ENCODE measurements around the gene CD209.
"Not testable (repeated sequence)": the region's sequence is repeated elsewhere in the genome, so short reads cannot be mapped to it uniquely, and the experiment has no call there.

The CD209 gene

DNA sequence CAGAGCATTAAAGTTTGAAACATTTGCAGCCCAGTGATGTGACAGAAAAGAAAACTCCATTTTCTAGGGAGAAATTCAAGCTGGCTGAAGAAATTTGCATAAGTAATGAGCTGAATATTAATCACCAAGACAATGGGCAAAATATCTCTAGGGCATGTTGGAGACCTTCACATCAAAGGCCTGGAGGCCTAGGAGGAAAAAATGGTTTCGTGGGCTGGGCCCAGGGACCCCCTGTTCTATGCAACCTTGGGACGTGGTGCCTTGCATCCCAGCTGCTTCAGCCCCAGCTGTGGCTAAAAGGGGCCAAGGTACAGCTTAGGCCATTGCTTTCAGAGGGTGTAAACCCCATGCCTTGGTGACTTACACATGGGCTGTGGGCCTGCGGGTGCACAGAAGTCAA, 10.0 kb upstream of the CD209 start:
- no peak for DNase-seq (ENCODE audit: low read depth)
- no peak overlapping the region for H3K4me3 ChIP-seq (ENCODE audit: low read length)
- TF ChIP-seq, protein P1, sequence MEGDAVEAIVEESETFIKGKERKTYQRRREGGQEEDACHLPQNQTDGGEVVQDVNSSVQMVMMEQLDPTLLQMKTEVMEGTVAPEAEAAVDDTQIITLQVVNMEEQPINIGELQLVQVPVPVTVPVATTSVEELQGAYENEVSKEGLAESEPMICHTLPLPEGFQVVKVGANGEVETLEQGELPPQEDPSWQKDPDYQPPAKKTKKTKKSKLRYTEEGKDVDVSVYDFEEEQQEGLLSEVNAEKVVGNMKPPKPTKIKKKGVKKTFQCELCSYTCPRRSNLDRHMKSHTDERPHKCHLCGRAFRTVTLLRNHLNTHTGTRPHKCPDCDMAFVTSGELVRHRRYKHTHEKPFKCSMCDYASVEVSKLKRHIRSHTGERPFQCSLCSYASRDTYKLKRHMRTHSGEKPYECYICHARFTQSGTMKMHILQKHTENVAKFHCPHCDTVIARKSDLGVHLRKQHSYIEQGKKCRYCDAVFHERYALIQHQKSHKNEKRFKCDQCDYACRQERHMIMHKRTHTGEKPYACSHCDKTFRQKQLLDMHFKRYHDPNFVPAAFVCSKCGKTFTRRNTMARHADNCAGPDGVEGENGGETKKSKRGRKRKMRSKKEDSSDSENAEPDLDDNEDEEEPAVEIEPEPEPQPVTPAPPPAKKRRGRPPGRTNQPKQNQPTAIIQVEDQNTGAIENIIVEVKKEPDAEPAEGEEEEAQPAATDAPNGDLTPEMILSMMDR (IDR thresholded peaks at IDR 0.05; ENCODE audit: insufficient read depth, low read depth, low read length, missing control alignments), result no peak

DNA sequence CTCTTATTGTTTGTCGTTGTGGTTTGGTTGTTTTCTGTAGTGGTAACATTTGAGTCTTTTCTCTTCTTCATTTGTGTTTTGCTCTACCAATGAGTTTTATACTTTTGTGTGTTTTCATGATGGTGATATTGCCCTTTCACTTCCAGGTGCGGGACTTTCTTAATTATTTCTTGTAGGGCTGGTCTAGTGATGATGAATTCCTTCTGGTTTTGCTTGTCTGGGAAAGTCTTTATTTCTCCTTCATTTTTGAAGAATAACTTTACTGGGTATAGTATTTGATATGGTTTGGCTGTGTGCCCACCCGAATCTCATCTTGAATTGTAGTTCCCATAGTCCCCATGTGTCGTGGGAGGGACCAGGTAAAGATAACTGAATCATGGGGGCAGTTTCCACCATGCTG, 8.9 kb upstream of the CD209 start:
- TF ChIP-seq, protein P1 (IDR thresholded peaks at IDR 0.05; ENCODE audit: insufficient read depth, low read depth, low read length, missing control alignments), result no peak
- no peak for DNase-seq (ENCODE audit: low read depth)
- H3K4me3 ChIP-seq (ENCODE audit: low read length), result no peak overlapping the region

DNA sequence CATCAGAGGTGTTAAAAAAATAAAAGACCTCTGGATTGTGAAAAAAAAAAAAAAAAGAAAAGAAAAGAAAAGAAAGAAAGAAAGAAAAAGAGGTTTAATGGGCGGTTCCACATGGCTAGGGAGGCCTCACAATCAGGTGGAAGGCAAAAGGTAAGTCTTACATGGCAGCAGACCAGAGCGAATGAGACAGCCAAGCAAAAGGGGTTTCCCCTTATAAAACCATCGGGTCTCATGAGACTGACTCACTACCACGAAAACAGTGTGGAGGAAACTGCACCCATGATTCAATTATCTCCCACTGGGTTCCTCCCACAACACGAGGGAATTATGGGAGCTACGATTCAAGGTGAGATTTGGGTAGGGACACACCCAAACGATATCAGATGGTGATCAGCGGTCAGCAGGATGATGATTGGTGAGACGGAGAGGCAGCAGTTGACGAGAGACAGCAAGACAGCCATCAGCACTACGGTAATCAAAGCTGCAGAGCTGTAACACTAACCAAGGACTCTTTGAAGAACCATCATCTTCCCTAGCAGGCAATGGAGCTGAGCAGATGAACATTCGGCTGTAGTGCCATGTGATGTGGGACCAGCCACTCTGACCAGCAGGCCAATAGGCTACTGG, 3.9 kb upstream of the CD209 start:
- no peak for DNase-seq (ENCODE audit: low read depth)
- no peak overlapping the region for H3K4me3 ChIP-seq (ENCODE audit: low read length)
- TF ChIP-seq, protein P1 (IDR thresholded peaks at IDR 0.05; ENCODE audit: insufficient read depth, low read depth, low read length, missing control alignments), result no peak

DNA sequence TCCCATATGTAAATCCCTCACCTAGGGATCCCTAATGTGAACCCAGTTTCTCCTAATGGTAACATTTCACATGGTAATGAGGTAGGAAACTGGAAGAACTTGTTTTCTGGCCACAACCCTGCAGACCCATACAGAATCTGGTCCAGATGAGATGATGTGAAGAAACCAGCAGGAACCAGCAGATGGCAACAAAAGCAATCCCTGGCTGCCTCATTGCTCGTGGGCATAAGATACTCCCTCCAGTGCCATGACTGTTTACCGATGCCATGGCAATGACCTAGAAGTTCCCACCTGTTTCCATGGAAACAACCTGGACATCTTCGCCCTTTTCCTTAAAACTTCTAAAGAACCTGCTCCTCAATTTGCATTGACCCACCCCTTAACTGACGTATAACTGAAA, 1.4 kb upstream of the CD209 start:
- DNase-seq (ENCODE audit: low read depth), result peak; percentile 21
- H3K4me3 ChIP-seq (ENCODE audit: low read length), result no peak overlapping the region
- TF ChIP-seq, protein P1 (IDR thresholded peaks at IDR 0.05; ENCODE audit: insufficient read depth, low read depth, low read length, missing control alignments), result peak; percentile 14

- TF ChIP-seq, protein P1 (IDR thresholded peaks at IDR 0.05; ENCODE audit: insufficient read depth, low read depth, low read length, missing control alignments), result no peak
- H3K4me3 ChIP-seq (ENCODE audit: low read length), result no peak overlapping the region
- no peak for DNase-seq (ENCODE audit: low read depth)
Measured at GRCh38 chr19:7748171-7748570, 837 bp upstream of the CD209 start.

GRCh38 chr19:7746306-7746705, 1.0 kb downstream of the CD209 start:
- DNase-seq (ENCODE audit: low read depth); H3K4me3 ChIP-seq (ENCODE audit: low read length): not testable (repeated sequence)

DNA sequence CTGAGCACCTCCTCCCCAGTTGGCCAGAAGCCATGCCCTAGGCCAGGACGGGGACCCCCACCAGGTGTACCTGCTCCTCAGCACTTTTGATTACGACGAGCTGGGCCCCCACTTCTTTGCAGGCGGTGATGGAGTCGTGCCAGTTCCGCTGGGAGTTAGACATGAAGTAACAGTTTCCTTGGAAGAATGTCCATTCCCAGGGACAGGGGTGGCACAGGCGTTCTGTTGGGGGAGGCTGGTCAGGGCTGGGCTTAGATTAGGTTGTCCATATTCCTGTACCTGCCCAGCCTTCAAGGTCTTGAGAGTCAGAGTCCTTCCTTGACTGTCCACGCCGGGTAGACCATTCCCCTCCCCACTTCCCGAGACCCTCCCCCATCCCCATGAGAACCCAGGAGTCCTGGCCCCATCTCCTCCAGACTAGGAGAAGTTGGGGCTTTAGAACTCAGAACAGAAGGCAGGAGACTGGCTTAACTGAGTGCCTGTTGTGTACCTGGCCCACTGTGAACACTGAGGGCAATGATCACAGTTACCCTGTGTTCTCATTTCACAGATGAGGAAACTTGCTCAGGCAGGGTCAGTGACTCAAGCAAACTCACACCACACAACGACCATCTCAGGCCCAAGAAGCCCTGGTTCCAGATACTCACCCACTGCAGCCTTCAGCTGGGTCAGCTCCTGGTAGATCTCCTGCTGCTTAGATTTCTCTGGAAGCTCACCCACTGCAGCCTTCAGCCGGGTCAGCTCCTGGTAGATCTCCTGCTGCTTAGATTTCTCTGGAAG, 2.3 kb downstream of the CD209 start:
- TF ChIP-seq, protein P1 (IDR thresholded peaks at IDR 0.05; ENCODE audit: insufficient read depth, low read depth, low read length, missing control alignments), result no peak
- no peak overlapping the region for H3K4me3 ChIP-seq (ENCODE audit: low read length)
- DNase-seq (ENCODE audit: low read depth), result no peak
